GM18867 (cell line): Measurements from ENCODE around the gene ORC4.
"Not testable (repeated sequence)": the region's sequence is repeated elsewhere in the genome, so short reads cannot be mapped to it uniquely, and the experiment has no call there.

Source experiments
- ATAC-seq: cut with Tn5 transposase; IDR thresholded peaks from one replicate; pipeline ENCODE4 v1.9.1; 2021; ENCODE audit warnings: mild to moderate bottlenecking, moderate library complexity; ENCODE audit not compliant: unreplicated experiment

Gene ORC4

GRCh38 chr2:148021059-148021861 lies 723 bp upstream of the ORC4 start, which contains the start of gene MBD5:
MBD5 (plus strand) TSS chr2:148021091.
- ATAC-seq = peak; percentile 48

DNA sequence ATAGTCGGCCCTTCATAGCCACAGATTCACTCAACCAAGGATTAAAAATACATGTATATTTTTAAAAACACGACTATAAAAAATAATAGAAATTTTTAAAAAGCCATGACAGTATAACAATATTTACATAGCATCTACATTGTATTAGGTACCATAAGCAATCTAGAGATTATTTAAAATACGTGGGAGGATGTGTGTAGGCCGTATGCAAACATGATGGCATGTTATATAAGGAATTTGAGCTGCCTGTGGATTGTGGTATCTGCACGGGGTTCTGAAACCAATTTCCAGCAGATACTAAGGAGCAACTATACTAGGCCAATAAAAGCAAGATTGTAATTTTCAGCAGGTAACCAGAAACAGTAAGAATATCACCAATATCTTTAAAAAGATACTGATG lies 5.9 kb downstream of the ORC4 start:
- ATAC-seq = no peak

DNA sequence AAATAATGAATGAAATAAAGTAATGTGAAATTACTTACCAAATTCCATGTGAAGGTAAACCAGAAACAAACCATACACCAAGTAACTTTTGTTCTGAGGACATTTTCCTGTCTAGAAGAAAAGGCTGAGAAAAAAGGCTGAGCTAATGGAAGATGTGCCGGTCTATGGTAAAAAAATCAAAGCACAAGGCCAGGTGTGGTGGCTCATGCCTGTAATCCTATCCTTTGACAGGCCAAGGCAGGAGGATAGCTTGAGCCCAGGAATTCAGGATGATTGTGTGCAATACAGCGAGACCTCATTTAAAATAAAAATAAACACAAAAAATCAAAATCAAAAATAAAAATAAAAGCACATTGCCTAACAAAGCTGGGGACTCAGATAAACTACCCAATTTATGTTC lies 6.7 kb downstream of the ORC4 start:
- no peak for ATAC-seq

- not testable (repeated sequence) for ATAC-seq
Observed at GRCh38 chr2:148008411-148008810, 12.1 kb downstream of the ORC4 start.

DNA sequence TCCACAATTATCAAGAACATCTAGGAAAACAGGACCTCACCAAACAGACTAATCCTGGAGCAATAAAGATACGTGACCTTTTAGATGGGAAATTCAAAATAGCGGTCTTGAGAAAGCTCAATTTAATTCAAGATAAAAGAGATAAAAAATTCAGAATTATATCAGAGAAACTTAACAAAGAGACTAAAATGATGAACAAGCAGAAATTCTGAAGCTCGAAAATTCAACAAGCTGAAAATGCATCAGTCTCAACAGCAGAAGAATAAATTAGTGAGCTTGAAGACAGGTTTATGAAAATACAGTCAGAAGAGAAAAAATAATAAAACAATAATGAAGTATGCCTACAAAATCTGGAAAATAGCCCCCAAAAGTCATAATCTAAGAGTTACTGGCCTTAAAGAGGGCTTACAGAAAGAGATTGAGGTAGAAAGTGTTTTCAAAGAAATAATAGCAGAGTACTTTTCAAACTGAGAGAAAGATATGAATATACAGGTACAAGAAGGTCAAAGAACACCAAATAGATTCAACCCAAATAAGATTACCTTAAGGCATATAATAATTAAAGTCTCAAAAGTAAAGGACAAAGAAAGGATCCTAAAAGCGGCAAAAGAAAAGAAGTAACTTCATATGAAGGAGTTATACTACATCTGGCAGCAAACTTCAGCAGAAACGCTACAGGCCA lies 13.2 kb downstream of the ORC4 start:
- ATAC-seq = no peak

DNA sequence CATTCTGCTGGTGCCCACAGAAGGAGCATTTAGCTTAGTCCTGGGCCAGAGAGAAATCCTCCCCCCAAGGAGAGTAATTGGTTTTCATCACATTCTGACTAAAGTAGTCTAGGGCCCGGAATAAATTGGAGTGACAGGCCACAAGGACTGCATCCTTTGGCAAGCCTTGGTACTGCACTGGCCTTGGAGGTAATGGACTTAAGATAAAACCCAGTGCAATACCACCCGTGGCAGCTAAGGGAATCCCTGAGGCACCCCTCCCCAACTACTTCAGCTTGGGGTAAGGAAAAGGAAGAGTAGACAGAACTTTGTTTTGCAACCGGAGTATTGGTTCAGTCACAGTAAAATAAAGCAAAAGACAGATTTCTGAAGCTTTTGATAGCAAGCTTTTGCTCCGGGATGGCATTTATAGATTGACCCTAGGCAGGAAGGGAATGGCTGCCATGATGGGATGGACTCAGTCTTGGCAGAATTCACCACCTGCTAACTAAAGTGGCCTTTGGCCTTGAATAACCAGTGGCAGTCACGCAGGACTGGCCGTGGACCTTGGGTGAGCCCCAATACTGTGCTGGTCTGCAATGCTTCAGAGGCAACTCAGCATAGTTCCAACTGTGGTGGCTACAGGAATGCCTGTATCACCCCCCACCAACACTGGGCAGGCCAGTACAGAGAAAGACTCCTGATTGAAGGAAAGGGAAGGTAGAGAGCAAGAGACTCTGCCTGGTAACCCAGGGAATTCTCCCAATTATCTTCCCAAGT lies 14.1 kb downstream of the ORC4 start:
- no peak for ATAC-seq

DNA sequence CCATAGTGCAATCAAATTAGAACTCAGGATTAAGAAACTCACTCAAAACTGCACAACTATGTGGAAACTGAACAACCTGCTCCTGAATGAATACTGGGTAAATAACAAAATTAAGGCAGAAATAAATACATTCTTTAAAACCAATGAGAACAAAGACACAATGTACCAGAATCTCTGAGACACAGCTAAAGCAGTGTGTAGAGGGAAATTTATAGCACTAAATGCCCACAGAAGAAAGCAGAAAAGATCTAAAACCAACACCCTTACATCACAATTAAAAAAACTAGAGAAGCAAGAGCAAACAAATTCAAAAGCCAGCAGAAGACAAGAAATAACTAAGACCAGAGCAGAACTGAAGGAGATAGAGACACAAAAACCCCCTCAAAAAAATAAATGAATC lies 18.1 kb downstream of the ORC4 start:
- not testable (repeated sequence) for ATAC-seq

DNA sequence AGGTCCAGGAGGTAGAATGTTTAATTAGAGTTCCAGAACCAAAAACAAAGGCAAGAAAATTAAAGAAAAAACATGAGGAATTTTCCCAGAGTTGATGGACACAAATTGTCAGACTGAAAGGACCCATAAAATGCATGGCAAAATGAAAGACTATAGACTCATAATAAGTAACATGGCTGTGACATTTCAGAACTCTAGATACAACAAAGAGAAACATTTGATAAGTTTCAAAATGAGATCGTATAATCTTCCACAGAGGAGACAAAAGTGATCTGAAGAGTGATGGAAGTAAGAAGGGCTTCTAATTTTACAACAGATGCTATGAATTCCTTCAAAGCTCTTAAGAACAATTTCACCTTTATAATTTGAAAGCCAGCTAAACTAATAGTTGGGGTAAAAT lies 20.4 kb downstream of the ORC4 start:
- ATAC-seq = no peak

- no peak for ATAC-seq
Observed at GRCh38 chr2:147999126-147999525, 21.4 kb downstream of the ORC4 start.

DNA sequence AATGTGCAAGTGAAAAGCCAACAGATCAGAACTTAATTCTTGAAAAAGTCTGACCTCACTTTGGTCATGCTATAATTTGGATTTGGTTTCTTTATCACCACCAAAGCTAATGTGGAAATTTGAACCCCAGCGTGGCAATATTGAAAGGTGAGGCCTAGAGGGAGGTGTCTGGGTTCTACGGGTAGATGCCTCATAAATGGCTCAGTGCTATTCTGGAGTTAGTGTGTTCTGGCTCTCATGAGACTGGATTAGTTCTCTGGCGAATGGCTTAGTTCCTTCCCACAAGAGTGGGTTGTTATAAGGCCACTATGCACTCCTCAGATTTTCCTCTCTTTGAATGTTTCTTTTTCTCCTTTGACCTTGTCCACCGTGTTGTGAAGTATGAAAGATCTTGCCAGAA lies 22.3 kb downstream of the ORC4 start:
- ATAC-seq = no peak

DNA sequence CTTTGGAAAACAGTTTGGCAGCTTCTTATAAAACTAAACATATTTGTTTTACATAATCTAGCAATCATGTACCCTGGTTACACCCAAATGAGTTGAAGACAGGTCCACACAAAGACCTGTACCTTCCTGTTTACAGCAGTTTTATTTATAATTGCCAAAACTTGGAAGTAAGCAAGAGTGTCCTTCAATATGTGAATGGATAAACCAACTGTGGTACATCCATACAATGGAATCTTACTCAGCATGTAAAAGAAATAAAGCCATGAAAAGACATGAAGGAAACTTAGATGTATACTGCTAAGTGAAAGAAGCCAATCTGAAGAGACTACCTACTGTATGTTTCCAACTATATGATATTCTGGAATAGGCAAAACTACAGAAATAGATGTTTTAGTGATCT lies 23.7 kb downstream of the ORC4 start:
- no peak for ATAC-seq

DNA sequence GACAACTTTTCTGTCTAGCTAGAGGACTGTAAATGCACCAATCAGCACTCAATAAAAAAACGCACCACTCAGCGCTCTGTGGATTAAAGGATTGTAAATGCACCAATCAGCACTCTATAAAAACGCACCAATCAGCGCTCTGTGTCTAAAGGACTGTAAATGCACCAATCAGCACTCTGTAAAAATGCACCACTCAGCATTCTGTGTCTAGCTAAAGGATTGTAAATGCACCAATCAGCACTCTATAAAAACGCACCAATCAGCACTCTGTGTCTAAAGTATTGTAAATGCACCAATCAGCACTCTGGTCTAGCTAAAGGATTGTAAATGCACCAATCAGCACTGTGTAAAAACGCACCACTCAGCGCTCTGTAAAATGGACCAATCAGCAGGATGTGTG lies 25.6 kb downstream of the ORC4 start:
- not testable (repeated sequence) for ATAC-seq

DNA sequence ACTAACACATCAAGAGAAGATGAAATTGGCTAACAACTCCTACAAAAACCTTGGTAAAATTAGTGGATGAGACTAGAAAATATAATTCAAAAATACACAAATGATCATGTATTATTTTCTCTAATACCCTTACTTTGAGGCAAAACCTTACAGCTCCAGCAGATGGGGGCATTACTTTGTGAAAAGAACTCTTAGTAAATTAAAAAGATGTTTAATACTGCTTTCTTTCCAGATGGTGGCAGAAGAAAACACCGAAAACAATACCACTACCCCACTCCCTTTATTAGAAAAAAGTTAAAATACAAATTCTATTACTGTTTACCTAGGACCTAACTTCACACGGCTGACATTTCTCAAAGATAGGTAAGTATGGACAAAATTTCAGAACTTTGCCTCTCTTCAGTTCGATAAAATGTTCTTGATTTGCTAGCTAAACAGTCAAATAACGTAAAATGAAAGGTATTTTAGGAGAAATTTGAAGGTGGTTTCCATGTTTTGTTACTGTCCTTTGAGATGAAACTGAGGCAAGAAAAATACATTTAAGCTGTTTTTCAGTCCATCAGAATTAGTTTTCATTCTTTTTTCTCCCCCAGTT lies 30.6 kb downstream of the ORC4 start:
- peak; percentile 89 for ATAC-seq

- no peak for ATAC-seq
Observed at GRCh38 chr2:147989102-147989501, 31.4 kb downstream of the ORC4 start.

DNA sequence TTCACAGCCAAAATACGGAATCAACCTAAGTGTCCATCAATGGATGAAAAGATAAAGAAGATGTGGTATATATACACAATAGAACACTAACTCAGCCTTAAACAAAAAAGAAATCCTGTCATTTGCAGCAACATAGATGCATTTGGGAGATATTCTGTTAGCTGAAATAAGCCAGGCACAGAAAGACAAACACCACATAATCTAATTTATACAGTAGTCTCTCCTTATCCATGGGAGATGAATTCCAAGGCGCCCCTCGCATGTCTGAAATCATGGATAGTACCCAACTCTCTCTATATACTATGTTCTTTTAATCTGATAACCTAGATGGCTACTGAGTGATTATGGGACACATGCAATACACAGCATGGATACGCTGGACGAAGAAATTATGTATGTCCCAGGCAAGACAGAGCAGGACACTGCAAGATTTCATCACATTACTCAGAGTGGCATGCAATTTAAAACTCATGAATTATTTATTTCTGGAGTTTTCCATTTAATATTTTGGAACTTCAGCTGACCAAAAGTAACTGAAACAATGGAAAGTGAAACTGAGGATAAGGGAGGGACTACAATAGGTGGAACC lies 39.5 kb downstream of the ORC4 start:
- ATAC-seq = no peak

GRCh38 chr2:147977679-147978078 lies 42.9 kb downstream of the ORC4 start:
- no peak for ATAC-seq

DNA sequence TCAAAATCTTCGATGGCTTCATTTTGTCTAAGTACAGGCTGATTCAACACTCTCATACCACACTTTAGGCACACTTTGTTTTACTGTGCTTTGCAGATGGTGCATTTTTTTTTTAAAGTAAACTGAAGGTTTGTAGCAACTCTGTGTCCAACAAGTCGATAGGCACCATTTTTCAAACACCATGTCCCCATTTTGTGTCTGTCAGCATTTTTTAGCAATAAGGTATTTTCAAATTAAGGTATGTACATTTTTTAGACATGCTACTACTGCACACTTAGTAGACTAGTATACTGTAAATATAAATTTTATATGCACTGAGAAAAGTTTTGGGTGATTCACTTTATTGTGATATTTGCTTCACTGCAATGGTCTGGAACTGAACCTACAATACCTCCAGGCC lies 44.4 kb downstream of the ORC4 start:
- ATAC-seq = no peak

DNA sequence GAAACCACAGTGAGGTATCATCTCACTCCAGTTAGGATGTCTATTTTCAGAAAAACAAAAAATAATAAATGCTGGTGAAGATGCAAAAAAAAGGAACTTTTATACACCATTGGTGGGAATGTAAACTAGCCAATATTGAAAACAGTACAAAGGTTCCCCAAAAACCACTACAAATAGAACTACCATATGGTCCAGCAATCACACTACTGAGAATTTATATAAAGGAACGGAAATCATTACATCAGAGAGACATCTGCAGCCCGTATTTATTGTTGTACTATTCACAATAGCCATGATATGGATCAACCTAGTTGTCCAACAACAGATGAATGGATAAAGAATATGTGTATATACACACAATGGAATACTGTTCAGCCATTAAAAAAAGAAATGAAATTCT lies 52.0 kb downstream of the ORC4 start:
- no peak for ATAC-seq

GRCh38 chr2:147952118-147952517 lies 68.4 kb downstream of the ORC4 start:
- no peak for ATAC-seq

- no peak for ATAC-seq
Observed at GRCh38 chr2:147945660-147946059, 74.9 kb downstream of the ORC4 start.

DNA sequence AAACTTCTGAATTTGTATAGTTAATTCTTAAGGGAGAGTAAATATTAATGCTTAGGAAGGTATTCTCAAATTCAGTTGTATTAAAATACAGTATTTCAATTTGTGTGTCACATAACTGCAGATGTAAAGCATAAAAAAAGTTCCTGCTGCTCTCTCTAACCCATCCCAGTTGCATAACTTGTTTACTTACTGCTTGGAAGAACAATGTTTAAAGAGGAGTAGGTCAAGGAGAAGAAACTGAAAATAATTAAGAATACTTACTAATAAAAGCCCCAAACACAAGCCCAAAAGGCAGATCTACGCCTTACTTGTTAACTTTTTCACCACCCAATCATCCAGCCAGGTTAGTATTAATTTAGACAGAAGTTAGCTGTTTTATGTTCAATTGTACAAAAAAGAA lies 81.2 kb downstream of the ORC4 start:
- no peak for ATAC-seq
